ENCODE measurements around the gene SLC35G6. TPM values are rescaled to one million over a fixed set of nuclear protein-coding genes. Genes with fewer than 3 reads are reported as not detected.

Gene SLC35G6
- total and polyA plus RNA-seq, 2 of the 13 experiments (the other 11 are each of a cell fraction or from before 2014, with no cell fraction given) = 0.07 TPM; not detected in 1

GRCh38 chr17:7440113-7440833 is 41.0 kb upstream of the SLC35G6 start (continued):
- TF ChIP-seq DPF2 (CRISPR knock-in tag; IDR thresholded peaks at IDR 0.05; ENCODE audit: borderline replicate concordance, low read depth) (no peak), E2F5 (CRISPR knock-in tag; conservative IDR thresholded peaks at IDR 0.05) (no peak), TFDP1 (CRISPR knock-in tag; IDR thresholded peaks at IDR 0.05; ENCODE audit: borderline replicate concordance) (no peak), IKZF4 (CRISPR knock-in tag; IDR thresholded peaks at IDR 0.05; ENCODE audit: borderline replicate concordance, low read depth, not compliant biosample characterization) (no peak), FOXK2 (IDR thresholded peaks at IDR 0.05) (peak; percentile 54; the same call in 1 of the 2 replicates), ZNF160 (CRISPR knock-in tag; IDR thresholded peaks at IDR 0.05) (no peak), TAF1 (CRISPR knock-in tag; IDR thresholded peaks at IDR 0.05) (peak; percentile 10; the same call in 1 of the 2 replicates), CSRNP1 (CRISPR knock-in tag; IDR thresholded peaks at IDR 0.05) (peak; percentile 77), NCOA2 (CRISPR knock-in tag; IDR thresholded peaks at IDR 0.05) (no peak), REL (CRISPR knock-in tag; conservative IDR thresholded peaks at IDR 0.05) (no peak), POLR2G (IDR thresholded peaks at IDR 0.05; ENCODE audit: low read depth, low read length) (peak; percentile 44; the same call in 1 of the 2 replicates), ZBTB38 (CRISPR knock-in tag; IDR thresholded peaks at IDR 0.05) (peak; percentile 67; the same call in 1 of the 2 replicates), CBX5 (CRISPR knock-in tag; IDR thresholded peaks at IDR 0.05; ENCODE audit: borderline replicate concordance) (0 out of 2 replicates have a peak, but pooled peaks have one; percentile 22), ZNF414 (CRISPR knock-in tag; IDR thresholded peaks at IDR 0.05) (no peak), KMT2B (CRISPR knock-in tag; IDR thresholded peaks at IDR 0.05) (no peak), TRIM22 (IDR thresholded peaks at IDR 0.05) (no peak), ZNF7 (CRISPR knock-in tag; IDR thresholded peaks at IDR 0.05) (no peak), KLF13 (CRISPR knock-in tag; IDR thresholded peaks at IDR 0.05) (no peak), RXRA (CRISPR knock-in tag; IDR thresholded peaks at IDR 0.05) (no peak), TEAD2 (CRISPR knock-in tag; IDR thresholded peaks at IDR 0.05) (no peak), MAZ (IDR thresholded peaks at IDR 0.05; ENCODE audit: borderline replicate concordance, low read depth, low read length) (no peak), MAZ (CRISPR knock-in tag; IDR thresholded peaks at IDR 0.05; ENCODE audit: low read depth) (peak; percentile 42; the same call in 1 of the 2 replicates), NONO (IDR thresholded peaks at IDR 0.05) (no peak), NONO (CRISPR knock-in tag; conservative IDR thresholded peaks at IDR 0.05) (peak; percentile 34), SMYD3 (CRISPR knock-in tag; IDR thresholded peaks at IDR 0.05) (no peak)

Data from HepG2 (cell line).